HG03575 (cell line): ENCODE data around the gene DPP4.
"Not testable (repeated sequence)": the region's sequence is repeated elsewhere in the genome, so short reads cannot be mapped to it uniquely, and the experiment has no call there.

Experiments used
- ATAC-seq: cut with Tn5 transposase; IDR thresholded peaks from one replicate; pipeline ENCODE4 v1.9.1; 2021; ENCODE audit not compliant: unreplicated experiment, insufficient number of reproducible peaks, low FRiP score; ENCODE audit errors: extremely low read depth

The DPP4 gene

DNA sequence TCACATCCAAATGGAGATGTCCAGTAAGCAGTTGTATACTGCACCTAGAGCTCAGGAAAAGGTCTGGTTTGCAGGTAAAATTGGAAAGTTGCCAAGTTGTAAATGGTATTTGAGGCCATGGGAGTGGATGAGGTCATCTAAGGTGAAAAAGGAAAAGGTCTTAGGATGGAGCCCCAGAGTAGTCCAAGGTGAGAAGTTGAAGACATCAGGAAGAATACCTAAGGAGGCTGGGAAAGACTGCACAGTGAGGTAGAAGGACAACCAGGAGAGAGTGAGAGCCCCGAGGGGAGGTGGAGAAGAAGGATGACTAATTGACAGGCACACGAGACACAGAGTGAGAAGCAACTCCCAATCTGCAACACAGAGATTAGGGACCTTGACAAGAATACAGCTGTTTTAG is 10.7 kb downstream of the DPP4 start:
- ATAC-seq, result no peak

DNA sequence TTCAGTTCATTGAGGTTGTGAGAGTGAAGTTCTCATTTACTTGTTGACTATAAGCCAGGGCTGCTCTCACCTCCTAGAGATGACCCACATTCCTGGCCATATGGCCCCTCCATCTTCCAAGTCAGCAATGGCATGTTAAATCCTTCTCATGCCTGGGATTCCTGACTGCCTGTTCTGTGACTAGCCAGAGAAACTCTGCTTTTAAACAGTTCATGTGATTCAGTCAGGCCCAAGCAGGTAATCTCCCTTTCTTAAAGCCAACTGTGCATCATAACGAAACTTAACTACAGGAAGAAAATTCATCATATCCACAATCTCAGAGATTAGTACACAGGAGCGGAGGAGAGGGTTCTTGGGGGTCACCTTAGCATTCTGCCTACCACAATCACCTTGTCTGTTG is 11.5 kb downstream of the DPP4 start:
- ATAC-seq, result no peak

DNA sequence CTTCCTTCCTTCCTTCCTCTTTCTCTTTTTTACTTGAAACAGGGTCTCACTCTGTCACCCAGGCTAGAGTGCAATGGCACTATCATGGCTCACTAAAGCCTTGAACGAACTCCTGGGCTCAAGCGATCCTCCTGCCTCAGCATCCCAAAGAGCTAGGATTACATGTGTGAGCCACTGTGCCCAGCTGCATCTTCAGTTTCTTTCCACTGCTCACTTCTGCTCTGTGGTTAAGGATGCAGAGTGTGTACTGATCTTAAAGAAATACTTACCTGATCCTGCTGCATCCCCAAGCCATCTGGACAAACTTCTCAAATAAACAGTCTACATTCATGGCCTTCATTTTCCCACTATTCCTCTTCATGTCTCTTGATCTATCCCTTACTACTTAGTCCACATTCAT is 13.0 kb downstream of the DPP4 start:
- ATAC-seq, result no peak

DNA sequence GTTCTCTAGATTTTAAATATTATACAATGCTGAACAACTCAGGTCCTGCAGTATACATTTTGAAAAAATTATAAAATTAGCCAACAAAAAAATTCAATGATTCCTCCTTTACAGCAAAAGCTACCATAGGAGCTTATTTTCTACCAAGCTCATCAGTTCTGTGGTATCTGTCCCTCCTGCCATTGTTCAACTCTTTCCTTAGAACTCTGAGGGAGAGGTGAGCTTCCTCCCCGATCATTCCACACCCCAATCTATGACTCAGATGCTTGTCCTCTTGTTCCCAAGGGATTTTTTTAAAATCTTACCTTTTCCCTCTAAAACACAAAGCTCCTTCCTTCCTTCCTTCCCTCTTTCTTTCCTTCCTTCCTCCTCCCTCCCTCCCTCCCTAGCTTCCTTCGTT is 13.5 kb downstream of the DPP4 start:
- no peak for ATAC-seq

DNA sequence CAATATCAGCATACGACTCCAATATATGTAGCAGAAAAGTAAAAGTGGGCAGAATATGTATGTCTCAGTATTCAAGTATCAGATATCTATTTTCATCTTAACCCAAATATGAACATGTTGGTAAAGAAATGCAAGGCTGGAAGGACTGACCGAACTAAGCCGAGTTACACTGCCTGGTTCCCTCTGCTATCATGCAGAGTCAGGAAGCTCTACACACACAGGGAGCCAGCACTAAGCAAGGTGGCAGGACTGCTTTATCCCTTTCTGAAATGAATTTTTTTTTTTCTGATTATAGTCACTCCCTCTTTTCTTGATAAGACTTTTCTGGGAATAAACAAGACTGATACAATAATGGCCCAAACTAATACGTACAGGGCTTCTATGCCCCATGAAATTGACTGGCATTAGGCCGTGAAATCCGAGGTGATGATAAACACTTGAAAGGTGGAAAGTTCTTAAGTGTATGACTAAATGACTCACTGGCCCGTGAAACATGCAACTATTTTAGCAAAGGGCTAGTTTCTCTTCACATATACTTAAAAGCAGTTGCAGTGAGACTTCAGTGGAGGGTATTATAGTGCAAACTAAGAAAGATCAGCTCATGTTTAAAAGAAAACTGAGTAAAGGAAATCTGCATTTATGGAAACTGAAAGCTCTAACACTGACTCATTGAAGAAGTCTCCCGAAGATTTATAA is 14.9 kb downstream of the DPP4 start:
- ATAC-seq, result peak; percentile 93

DNA sequence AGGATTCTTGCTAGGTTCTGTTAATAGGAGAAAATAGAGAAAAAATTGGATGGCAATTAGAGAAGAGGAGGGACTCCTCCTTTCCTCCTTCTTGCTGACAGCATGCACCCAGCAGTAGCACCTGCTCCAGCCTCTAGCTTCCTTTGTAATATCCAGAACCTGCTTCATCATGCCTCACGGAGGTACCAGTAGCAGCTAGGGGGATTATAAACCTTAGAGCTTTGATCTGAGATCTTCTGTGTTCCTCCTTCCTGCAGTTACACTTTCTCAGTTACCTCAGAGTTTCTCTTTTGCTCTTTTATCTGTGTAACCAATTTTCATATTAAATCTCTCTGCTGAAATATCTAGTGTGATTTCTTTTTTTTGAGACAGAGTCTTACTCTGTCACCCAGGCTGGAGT is 16.6 kb downstream of the DPP4 start:
- ATAC-seq, result no peak

DNA sequence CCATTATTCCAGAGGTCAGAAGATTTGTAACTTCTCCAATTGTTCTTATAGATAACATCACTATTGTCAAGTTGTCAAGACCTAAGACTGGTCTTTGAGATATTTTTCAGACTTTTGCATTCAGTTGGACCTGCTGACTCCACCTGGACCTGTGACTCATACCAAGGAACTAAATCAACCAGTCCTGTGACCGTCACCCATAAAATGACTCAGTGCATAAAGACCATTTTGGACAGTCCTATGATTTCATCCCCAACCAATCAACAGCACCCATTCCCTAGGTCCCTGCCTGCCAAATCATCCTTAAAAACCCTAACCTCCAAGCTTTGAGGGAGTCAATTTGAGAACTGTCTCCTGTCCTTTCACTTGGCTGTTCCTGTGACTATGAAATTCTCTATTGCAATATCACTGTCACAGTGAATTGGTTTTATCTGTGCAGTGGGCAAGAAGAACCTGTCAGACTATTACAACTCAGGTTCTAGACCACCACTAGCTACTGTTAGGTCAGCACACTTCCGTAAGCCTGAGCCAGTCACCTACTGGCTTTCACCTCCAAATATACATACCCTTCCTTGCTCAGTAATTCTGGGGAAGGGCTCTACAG is 17.1 kb downstream of the DPP4 start:
- no peak for ATAC-seq

DNA sequence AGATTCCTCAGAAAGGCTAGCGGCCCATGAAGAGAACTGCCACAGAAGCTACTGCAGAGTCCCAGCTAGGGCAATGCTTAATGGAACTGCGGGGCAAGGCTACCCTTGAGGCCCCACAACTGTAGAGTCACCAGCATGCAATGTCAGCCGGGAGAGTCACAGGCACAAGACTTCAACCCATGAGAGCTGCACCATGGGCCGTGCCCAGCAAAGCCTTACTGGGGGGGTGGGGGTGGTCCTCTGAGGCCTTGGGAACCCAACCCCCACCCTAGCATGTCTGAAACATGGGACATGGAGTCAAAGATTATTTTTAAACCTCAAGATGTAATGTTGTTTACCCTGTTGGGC is 20.2 kb downstream of the DPP4 start:
- no peak for ATAC-seq

DNA sequence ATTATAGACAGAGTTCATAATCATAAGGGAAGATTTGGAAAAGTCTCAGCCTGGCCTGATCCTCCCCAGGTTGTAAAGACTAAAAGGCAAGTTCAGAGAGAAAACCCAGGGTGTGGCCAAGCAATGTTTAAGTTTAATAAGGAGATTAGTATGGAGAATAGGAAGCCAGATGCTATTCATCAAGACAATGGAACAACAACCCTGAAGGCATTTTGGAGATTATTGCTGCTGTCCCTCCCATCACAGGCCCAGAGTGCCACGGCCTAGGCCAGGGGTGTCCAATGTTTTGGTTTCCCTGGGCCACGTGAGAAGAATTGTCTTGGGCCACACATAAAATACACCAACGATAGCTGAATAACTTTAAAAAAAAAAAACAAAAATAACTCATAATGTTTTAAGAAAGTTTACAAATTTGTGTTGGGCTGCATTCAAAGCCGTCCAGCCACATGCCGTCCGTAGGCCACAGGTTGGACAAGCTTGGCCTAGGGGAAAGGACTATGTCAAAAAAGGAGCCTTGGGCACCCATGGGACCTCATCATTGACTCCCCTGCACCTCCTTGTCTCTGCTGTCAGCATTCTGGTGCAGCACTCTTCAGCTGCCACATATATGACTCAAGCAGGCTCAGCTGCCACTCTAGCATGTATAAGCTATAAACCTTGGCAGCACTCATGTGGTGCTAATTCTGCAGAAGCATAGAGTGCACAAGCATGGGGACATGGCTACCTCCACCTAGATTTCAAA is 20.8 kb downstream of the DPP4 start:
- no peak for ATAC-seq

DNA sequence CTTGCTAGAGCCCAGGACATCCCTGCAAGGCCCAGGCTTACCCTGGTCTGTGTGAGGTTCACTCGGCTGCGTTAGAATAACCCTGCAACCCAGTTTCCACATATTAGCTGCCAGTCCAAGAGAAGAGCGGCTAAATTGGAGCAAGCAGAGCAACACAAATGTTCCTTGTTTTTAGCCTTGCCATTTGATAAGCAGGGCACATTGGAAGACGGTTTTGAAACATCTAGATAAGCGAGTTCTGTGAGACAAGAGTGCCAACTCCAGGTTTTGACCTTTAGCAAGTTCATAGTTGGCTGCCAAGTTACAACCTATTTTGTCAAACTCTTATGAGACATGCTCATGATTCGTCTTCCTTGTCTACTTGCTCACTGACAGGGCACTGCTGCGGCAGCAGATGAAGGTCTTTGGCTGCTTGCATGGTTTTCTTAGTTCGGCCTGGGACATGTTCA is 23.5 kb downstream of the DPP4 start:
- no peak for ATAC-seq

DNA sequence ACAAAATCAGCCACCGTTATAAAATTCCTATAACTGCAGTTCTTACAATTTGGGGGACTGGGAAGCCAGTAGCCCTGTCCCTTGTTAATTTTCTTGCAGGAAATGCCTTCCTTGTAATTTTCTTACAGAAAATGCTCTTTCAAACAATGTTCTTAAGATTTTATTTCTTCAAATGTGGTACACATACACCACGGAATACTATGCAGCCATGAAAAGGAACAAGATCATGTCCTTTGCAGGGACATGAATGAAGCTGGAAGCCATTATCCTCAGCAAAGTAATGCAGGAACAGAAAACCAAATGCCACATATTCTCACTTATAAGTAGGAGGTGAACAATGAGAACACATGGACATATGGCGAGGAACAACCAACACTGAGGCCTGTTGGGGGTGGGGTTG is 24.9 kb downstream of the DPP4 start:
- ATAC-seq, result not testable (repeated sequence)

DNA sequence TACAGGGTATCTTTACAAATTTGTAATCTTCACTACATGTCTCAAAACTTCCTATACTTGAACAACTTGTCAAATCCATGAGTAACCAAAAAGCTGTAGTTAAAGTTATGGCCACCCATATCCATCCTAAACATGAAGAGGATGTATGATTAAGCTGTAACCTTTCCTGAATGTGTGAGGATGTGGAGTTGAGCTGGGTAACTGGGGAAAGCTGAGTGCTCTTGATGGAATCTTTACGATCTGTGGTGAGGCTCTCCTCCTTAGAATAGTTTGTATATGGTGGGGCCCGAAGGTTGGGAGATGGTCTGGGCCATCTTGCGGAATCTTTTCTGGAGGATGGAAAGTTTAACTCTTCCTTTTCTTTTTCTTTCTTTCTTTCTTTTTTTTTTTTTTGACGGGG is 29.4 kb downstream of the DPP4 start:
- ATAC-seq, result no peak

DNA sequence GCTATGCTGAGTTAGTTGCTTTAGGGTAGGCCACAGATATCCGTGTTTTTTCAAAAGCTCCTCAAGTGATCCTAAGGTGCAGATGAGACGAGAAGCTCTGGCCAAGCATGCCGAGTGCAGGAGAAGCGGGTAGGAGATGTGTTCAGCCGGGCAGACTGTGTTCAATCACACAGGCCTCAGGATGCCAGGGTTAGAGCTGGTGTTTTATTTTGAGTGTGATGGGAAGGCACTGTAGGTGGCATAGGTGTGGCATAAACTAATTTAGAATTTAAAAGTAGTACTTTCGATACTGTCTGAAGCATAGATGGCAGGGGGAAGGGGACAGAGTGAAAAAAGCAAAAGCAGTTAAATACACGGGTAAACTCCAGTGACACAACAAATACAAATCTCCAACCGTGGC is 30.9 kb downstream of the DPP4 start:
- ATAC-seq, result no peak

DNA sequence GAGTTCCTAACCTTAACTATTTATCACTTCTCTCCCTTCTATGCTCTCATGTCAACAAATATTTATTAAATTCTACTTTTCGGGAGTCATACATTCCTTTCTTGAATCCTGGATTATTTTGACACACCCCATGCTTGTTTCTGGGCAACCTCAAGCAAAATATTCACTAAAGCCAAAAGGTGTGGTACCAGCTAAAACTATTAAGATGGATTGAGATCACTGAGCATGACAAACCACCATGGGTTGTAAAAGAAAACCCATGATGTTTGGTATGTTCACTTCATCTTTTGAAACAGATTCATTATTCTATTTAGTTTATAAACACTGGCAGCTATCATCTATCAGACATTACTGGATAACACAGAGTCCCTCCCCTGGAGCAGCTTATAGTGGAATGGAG is 32.5 kb downstream of the DPP4 start:
- ATAC-seq, result no peak

DNA sequence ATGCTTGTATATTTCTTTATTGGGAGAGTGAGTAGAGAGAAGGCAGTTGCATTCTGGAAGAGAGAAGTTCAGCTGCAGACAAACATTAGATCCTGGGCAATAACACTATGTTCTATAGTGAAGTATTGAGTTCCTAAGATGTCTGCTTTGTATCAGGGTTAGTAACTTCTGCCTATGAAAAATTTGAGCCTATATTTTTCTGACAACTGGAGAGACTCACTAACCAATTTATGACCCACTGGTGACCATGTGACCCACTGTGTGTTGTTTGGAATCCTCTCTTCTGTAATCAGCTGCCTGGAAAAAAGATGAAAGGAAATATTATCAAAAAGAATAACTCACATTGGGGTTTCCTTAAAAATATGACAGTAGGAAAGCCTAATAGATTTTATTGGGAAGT is 35.3 kb downstream of the DPP4 start:
- no peak for ATAC-seq

DNA sequence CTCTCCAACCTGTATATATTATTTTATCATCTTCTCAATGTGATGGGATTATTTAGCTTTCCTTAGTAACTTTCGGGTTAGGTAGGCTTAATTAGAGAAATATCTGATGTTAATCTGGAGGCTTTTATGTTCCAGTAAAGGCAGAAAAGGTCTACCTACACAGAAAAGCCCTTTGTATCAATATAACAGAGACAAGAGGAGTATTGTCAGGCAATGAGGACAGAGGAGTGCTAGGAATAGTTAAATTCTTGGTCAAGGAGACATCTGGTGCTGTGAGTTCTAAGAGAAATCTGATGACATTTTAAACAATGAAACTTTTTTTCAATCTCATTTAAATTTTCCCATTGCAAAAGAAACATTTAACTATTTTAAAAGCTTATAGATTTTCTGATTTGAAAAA is 36.1 kb downstream of the DPP4 start:
- ATAC-seq, result no peak

DNA sequence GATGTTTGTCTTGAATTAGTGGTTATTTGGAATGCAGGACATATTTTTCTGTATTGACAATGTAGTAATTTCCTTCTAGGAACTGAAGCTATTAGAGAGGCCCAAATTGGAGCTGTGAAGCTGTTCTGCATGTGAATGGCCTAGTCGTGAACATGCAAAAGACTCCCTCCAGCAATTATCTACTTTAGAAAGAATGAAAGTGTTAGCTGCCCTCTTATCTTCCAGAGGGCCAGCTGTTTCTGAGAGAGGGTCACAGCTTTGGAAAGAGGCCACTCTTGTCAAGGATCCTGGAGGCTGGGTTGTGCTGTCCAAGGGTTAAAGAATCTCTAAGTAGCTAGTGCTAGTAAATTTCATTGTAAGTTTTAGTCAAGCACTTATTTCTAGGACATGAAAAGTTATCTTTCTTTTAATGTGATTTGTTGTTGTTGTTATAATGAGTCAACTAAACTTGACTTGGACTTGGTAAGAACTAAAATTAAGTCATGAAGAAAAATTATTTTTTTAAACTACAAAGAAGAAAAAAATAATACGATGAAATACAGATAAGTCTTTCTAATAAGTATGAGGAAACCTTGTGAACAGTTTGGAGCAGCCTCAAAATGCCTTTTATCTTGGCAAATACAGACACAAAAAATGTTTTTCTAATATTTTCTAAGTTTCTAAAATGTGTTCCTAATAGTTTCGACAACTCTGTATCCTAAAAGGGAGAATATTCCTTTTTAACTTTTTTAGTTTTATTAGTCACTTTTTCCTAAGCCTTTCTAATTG is 36.8 kb downstream of the DPP4 start:
- ATAC-seq, result no peak

DNA sequence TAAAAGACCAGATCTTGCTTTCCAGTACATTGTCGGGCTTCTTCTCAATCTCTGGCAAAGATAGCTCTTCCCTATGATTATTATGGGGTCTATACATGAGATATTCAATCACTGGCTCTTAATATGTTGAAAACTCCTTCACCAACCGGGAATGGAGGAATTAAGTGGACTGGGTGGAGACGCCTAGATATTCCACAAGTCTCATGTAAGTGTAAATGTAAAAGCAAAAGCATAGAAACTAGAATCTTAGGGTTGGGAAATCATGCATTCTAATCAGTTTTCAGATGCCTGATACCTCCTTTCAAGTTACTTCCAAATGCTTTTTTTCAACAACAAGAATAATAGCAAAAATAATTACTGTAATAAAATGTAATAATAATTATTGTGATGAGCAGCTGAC is 38.0 kb downstream of the DPP4 start:
- ATAC-seq, result no peak

DNA sequence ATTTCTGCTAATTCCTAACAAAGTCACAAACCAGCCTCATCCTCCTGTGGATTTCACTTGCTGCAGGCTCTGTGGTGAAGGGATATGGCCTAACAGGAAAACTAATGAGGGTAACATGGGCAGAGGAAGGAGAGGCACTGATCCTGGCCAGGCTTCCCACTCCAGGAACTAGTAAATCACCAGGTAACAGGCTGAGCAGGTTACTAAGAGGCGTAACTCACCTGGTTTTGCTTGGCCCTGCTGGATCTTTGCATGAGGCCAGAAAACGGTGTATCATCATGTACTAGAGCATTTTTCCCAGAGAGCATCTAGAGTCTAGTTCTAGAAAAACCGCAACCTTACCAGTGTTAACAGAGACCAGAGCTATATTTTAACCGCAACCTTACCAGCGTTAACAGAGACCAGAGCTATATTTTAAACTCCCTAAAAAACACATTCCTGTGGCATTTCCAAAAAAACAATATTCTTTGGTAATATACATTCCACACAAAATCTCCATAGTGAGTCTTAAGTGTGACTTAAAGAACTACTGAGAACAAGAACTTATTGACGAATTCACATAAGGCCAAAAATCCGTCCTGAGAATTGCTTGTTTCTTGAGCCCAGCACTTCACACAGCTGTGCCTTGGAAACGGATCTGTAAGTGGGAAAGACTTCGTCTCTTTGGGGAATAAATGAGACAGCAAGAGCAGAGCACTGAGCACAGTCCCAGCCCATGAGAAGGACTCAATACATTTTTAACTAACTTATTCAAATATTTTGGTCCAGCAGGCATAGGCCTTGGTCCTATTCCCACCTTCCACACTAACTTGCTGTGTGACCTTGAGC is 43.4 kb downstream of the DPP4 start:
- ATAC-seq, result no peak
